MCF 10A (cell line): Measurements from ENCODE around the gene UBR4. TPM values are rescaled to one million over a fixed set of nuclear protein-coding genes. Genes with fewer than 3 reads are reported as not detected.

Experiments
- BruUV-seq: library from RNA; stranded (reverse); fragments of 400-500 nt; replicated peaks from 2 replicates; lab custom pipeline; 2021; lab: Mats Ljungman, UMichigan
- CTCF ChIA-PET: fragments of 300-600 bp; sonication (Branson Sonifier 250); formaldehyde crosslinking; extraction: SDS; loops from one replicate; lab custom pipeline; 2021; ENCODE audit warnings: antibody characterized with exemption, inconsistent platforms; lab: Yijun Ruan, JAX
- POLR2A ChIA-PET: fragments of 300-600, 350-650 bp; sonication (Branson Sonifier 250); formaldehyde crosslinking; extraction: SDS; loops from one replicate; lab custom pipeline; 2020; ENCODE audit warnings: antibody characterized with exemption, inconsistent platforms; lab: Yijun Ruan, JAX
- DNase-seq: peaks from one replicate; pipeline ENCODE4 v3.0.0-alpha.2; 2018; ENCODE audit not compliant: unreplicated experiment
- H3K27ac Mint-ChIP-seq: one replicate; pipeline ENCODE4 v1.8.0; 2022; ENCODE audit warnings: mild to moderate bottlenecking, low read depth, mixed read lengths; ENCODE audit not compliant: unreplicated experiment
- H3K27me3 Mint-ChIP-seq: one replicate; pipeline ENCODE4 v1.8.0; 2022; ENCODE audit warnings: mixed read lengths; ENCODE audit not compliant: insufficient read depth, unreplicated experiment
- H3K36me3 Mint-ChIP-seq: one replicate; pipeline ENCODE4 v1.8.0; 2022; ENCODE audit warnings: mild to moderate bottlenecking, moderate library complexity, mixed read lengths; ENCODE audit not compliant: insufficient read depth, unreplicated experiment
- H3K4me1 Mint-ChIP-seq: one replicate; pipeline ENCODE4 v1.8.0; 2022; ENCODE audit warnings: mixed read lengths; ENCODE audit not compliant: insufficient read depth, unreplicated experiment
- H3K4me3 Mint-ChIP-seq: one replicate; pipeline ENCODE4 v1.8.0; 2022; ENCODE audit warnings: mild to moderate bottlenecking, moderate library complexity, mixed read lengths; ENCODE audit not compliant: unreplicated experiment
- H3K9me3 Mint-ChIP-seq: one replicate; pipeline ENCODE4 v1.8.0; 2022; ENCODE audit warnings: mixed read lengths; ENCODE audit not compliant: unreplicated experiment
- intact Hi-C: fragments of 100-400 bp; cut with micrococcal nuclease; formaldehyde crosslinking; loops from 2 replicates; pipeline ENCODE4 v1.14.1; 2022
- total RNA-seq: library from RNA; stranded (reverse); gene quantifications from 2 replicates; pipeline ENCODE4 v1.2.3, GENCODE V29; 2022
- TF ChIP-seq, protein P1 (sequence below): fragments of 200-600 bp; IDR thresholded peaks from one replicate; pipeline ENCODE4 v1.8.0; 2022; ENCODE audit warnings: antibody characterized with exemption, mild to moderate bottlenecking; ENCODE audit not compliant: unreplicated experiment

UBR4 gene
- total RNA-seq, 1 experiment from 2014 or later, result 154 TPM

DNA sequence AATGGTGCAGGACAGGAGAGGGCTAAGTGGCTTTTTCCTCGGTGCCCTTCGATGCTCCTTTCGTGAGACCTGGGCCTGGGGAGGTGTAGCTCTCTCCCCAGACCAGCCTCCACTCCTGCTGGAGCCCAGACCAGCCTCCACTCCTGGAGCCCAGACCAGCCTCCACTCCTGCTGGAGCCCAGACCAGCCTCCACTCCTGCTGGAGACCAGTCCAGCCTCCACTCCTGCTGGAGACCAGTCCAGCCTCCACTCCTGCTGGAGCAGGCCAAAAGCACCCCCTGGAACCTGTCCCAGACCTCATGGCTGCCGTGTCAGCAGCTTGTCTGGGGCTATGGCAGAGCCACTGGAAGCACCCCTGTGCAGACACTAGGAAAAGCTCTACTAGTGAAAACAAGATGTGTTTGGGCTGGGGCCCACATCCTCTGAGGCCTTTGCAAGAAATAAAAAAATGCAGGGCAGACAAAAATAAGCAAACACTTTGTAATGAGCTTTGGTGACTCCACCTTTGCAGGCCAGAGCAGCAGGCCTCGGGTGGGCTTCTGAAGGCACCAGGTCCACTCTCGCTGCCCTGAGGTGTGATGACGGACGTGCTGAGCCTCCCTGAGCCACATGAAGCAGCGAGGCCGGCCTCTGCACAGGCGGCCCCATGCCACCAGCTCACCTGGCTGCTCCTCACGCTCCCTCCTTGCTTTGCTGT is 137.6 kb downstream of the UBR4 start:
- DNase-seq, result no peak
- no peak overlapping the region for H3K4me3 Mint-ChIP-seq
- POLR2A ChIA-PET, result interaction anchor here (0.8 to 5.3 kb wide), 13 partner anchors 14 to 170 kb away, joined by 3 to 74 read pairs (median 6); partner anchors contain the start of genes ALDH4A1 and IFFO2
- CTCF ChIA-PET, result interaction anchor here (0.8 to 3.7 kb wide), 7 partner anchors 9 to 187 kb away, joined by 3 to 21 read pairs (median 4); no protein-coding TSS in a partner anchor
- BruUV-seq, result no TSS peak
- intact Hi-C loops, result no loop called here
- peaks cover 50% of the 10 kb centered on the region for H3K36me3 Mint-ChIP-seq
- H3K27me3 Mint-ChIP-seq, result no peaks in the 10 kb centered on the region
- peaks cover 25% of the 10 kb centered on the region for H3K4me1 Mint-ChIP-seq
- TF ChIP-seq, protein P1, sequence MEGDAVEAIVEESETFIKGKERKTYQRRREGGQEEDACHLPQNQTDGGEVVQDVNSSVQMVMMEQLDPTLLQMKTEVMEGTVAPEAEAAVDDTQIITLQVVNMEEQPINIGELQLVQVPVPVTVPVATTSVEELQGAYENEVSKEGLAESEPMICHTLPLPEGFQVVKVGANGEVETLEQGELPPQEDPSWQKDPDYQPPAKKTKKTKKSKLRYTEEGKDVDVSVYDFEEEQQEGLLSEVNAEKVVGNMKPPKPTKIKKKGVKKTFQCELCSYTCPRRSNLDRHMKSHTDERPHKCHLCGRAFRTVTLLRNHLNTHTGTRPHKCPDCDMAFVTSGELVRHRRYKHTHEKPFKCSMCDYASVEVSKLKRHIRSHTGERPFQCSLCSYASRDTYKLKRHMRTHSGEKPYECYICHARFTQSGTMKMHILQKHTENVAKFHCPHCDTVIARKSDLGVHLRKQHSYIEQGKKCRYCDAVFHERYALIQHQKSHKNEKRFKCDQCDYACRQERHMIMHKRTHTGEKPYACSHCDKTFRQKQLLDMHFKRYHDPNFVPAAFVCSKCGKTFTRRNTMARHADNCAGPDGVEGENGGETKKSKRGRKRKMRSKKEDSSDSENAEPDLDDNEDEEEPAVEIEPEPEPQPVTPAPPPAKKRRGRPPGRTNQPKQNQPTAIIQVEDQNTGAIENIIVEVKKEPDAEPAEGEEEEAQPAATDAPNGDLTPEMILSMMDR, result no peak
- no peak overlapping the region for H3K27ac Mint-ChIP-seq
- no peaks in the 10 kb centered on the region for H3K9me3 Mint-ChIP-seq

DNA sequence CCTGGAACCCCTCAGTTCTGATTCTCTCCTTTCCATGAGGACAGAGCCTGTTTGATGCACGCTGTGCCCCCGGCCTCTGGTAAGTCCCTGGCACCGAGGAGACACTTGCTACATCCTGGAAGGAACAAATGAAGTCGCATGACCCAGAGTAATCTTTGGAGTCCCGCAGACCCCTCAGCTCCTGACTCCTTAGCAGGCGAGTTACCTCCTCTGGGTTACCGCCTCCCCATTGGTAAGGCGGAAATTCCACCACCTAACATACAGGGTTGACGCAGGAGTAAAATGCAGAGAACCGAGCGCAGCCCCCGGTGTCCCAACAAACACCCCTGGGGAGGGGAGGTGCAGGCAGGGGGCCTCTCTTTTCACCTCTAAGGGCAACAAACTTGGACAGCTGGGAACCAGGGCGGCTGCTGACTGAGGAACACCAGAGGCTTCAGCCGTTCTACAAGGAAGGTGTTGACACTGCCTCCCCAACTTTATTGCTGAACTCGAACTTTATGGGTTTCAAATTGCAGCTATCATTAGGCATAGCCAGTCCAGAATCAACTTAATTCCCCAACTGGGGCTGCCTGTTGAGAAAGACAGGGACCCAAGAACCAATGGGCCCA is 138.3 kb downstream of the UBR4 start:
- Mint-ChIP-seq H3K27ac (no peak overlapping the region), H3K36me3 (peaks cover 44% of the 10 kb centered on the region), H3K4me3 (no peak overlapping the region), H3K9me3 (no peaks in the 10 kb centered on the region), H3K27me3 (no peaks in the 10 kb centered on the region), H3K4me1 (peaks cover 28% of the 10 kb centered on the region)
- TF ChIP-seq, protein P1, result no peak
- ChIA-PET CTCF (interaction anchor here (0.8 to 1.2 kb wide), 2 partner anchors 22 to 164 kb away, joined by 3 to 5 read pairs; no protein-coding TSS in a partner anchor), POLR2A (interaction anchor here (1.2 to 5.3 kb wide), 8 partner anchors 16 to 164 kb away, joined by 3 to 74 read pairs (median 11); partner anchors contain the start of gene IFFO2)
- DNase-seq, result no peak
- intact Hi-C loops, result no loop called here
- BruUV-seq, result no TSS peak

DNA sequence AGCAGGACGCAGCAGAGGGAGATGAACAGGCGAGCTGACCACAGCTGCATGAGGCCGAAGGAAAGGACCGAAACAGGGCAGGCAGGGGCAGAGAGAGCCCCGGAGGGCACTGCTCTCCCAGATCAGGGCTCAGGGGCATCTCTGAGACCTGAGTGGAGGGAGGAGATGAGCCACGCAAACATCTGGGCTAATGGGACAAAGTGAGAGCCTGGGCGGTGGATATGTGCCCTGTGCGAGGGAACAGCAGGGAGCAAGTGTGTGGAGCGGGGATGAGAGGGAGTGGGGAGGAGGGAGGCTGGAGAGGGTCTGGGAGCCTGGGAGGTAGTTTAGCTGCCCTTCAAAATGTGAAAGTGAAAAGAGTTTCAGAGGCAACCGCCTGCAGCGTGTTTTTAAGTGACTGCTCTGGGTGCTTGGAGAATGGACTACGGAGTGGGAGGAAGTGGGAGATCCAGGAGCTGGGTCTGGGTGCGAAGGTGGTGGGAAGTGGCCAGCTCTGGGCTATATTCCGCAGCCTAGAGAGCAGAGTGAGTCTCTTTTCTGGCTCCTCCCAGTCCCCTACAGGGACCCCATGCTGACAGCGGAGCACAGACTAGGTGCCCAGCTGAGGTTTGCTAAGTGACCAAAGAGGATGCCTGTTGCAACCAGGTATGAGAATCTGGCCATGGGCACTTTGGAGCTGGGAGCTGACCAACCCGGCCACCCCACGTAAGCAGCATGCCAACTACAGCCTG is 139.0 kb downstream of the UBR4 start:
- no TSS peak for BruUV-seq
- ChIA-PET POLR2A (interaction anchor here (0.5 to 5.3 kb wide), 6 partner anchors 59 to 118 kb away, joined by 3 to 35 read pairs (median 5); no protein-coding TSS in a partner anchor), CTCF (interaction anchor here (0.6 to 1.2 kb wide), 2 partner anchors 163 to 1594 kb away, joined by 3 to 5 read pairs; no protein-coding TSS in a partner anchor)
- Mint-ChIP-seq H3K4me1 (peaks cover 30% of the 10 kb centered on the region), H3K9me3 (no peaks in the 10 kb centered on the region), H3K36me3 (peaks cover 37% of the 10 kb centered on the region), H3K27me3 (no peaks in the 10 kb centered on the region), H3K4me3 (no peak overlapping the region), H3K27ac (no peak overlapping the region)
- no peak for DNase-seq
- TF ChIP-seq, protein P1, result no peak
- intact Hi-C loops, result no loop called here
